Chondrocyte (in vitro differentiated cells): Measurements from ENCODE around the gene KCNF1. TPM values are rescaled to one million over a fixed set of nuclear protein-coding genes. Genes with fewer than 3 reads are reported as not detected.

Experiments
- DNase-seq: peaks from one replicate; pipeline ENCODE4 v3.0.0; 2021; ENCODE audit warnings: mixed read lengths, low spot score
- H3K27ac Mint-ChIP-seq: one replicate; pipeline ENCODE4 v1.8.0; 2021; ENCODE audit warnings: mild to moderate bottlenecking, moderate library complexity, mixed read lengths; ENCODE audit not compliant: unreplicated experiment
- H3K27me3 Mint-ChIP-seq: 2 replicates; pipeline ENCODE4 v1.8.0; 2021; ENCODE audit warnings: low read depth, mixed read lengths
- H3K36me3 Mint-ChIP-seq: 2 replicates; pipeline ENCODE4 v1.8.0; 2021; ENCODE audit warnings: low read depth, mixed read lengths
- H3K4me1 Mint-ChIP-seq: 2 replicates; pipeline ENCODE4 v1.8.0; 2021; ENCODE audit warnings: low read depth, mild to moderate bottlenecking, mixed read lengths
- H3K4me3 Mint-ChIP-seq: one replicate; pipeline ENCODE4 v1.8.0; 2021; ENCODE audit warnings: mild to moderate bottlenecking, moderate library complexity, mixed read lengths; ENCODE audit not compliant: unreplicated experiment
- H3K9me3 Mint-ChIP-seq: 2 replicates; pipeline ENCODE4 v1.8.0; 2021; ENCODE audit warnings: low read depth, mixed read lengths
- CTCF ChIP-seq: fragments of 200-600 bp; sonication (generic); IDR thresholded peaks from 2 replicates; pipeline ENCODE4 v1.5.0; 2021; ENCODE audit warnings: antibody characterized with exemption, mild to moderate bottlenecking, moderate library complexity
- total RNA-seq: library from RNA; stranded (reverse); gene quantifications from 3 replicates; pipeline ENCODE4 v1.2.1, GENCODE V29; 2021

The KCNF1 gene
- total RNA-seq, 1 donor from 2014 or later = not detected

- Mint-ChIP-seq H3K27ac (no peak overlapping the region), H3K4me3 (no peak overlapping the region), H3K36me3 (no peaks in the 10 kb centered on the region), H3K9me3 (no peaks in the 10 kb centered on the region), H3K27me3 (peaks cover 15% of the 10 kb centered on the region), H3K4me1 (peaks cover 6% of the 10 kb centered on the region)
- TF ChIP-seq CTCF = peak; percentile 56
- no peak for DNase-seq
Measured at GRCh38 chr2:10909996-10910341, 1.8 kb upstream of the KCNF1 start.

- Mint-ChIP-seq H3K36me3 (no peaks in the 10 kb centered on the region), H3K27ac (no peak overlapping the region), H3K9me3 (no peaks in the 10 kb centered on the region), H3K27me3 (peaks cover 17% of the 10 kb centered on the region), H3K4me1 (peaks cover 6% of the 10 kb centered on the region), H3K4me3 (no peak overlapping the region)
- no peak for TF ChIP-seq CTCF
- DNase-seq = no peak
Measured at GRCh38 chr2:10910625-10911024, 1.1 kb upstream of the KCNF1 start.

GRCh38 chr2:10912076-10912731, 470 bp downstream of the KCNF1 start:
- Mint-ChIP-seq H3K27me3 (peaks cover 20% of the 10 kb centered on the region), H3K4me1 (peaks cover 6% of the 10 kb centered on the region), H3K36me3 (no peaks in the 10 kb centered on the region), H3K4me3 (peak overlapping the region; percentile 53), H3K9me3 (no peaks in the 10 kb centered on the region), H3K27ac (no peak overlapping the region)
- DNase-seq = peak; percentile 89
- no peak for TF ChIP-seq CTCF

GRCh38 chr2:10912796-10913455, 1.2 kb downstream of the KCNF1 start:
- Mint-ChIP-seq H3K4me1 (peaks cover 6% of the 10 kb centered on the region), H3K36me3 (no peaks in the 10 kb centered on the region), H3K4me3 (peak overlapping the region; percentile 53), H3K9me3 (peaks cover 2% of the 10 kb centered on the region), H3K27ac (no peak overlapping the region), H3K27me3 (peaks cover 23% of the 10 kb centered on the region)
- DNase-seq = peak; percentile 90
- TF ChIP-seq CTCF = no peak

- DNase-seq = peak; percentile 89
- TF ChIP-seq CTCF = no peak
- H3K4me3 Mint-ChIP-seq = peak overlapping the region; percentile 48
- H3K36me3 Mint-ChIP-seq = no peaks in the 10 kb centered on the region
- no peak overlapping the region for H3K27ac Mint-ChIP-seq
- peaks cover 21% of the 10 kb centered on the region for H3K27me3 Mint-ChIP-seq
- H3K4me1 Mint-ChIP-seq = peaks cover 6% of the 10 kb centered on the region
- H3K9me3 Mint-ChIP-seq = peaks cover 2% of the 10 kb centered on the region
Measured at GRCh38 chr2:10913501-10914271, 2.0 kb downstream of the KCNF1 start.
